Right lobe of liver (tissue), 4 donors: ENCODE results near the gene NPR3.

Experiments used
- CTCF ChIP-seq, 4 donors: fragments of 200-600 bp in 3 of 4; fragments of 450-650 bp in 1 of 4; IDR thresholded peaks; one replicate each; pipeline versions ENCODE4 v1.5.1 to v1.8.0; 2016 to 2022; ENCODE audit warnings: antibody characterized with exemption in 4 of 4, mild to moderate bottlenecking in 2 of 4
- POLR2A ChIP-seq: fragments of 450-650 bp; IDR thresholded peaks from one replicate; pipeline ENCODE4 v1.6.1; 2017; ENCODE audit warnings: antibody characterized with exemption, mild to moderate bottlenecking
- donor health status: DM: no; HTN: no; CAD: no.
- donor health status: DM: no; HTN: no; CAD: no.
- donor health status: DM: no; HTN: yes; CAD: no.

GRCh38 chr5:32726086-32726557, 15.0 kb downstream of the NPR3 start:
- TF ChIP-seq POLR2A (no peak), CTCF (IDR thresholded peaks at IDR 0.05) (no peak)
